GM12874 (cell line): ENCODE data around the gene FUT9.

Experiments used
- TF ChIP-seq, protein P1 (sequence below): IDR thresholded peaks from 2 replicates; pipeline ENCODE4 v1.5.1; 2011; ENCODE audit warnings: low read depth, mild to moderate bottlenecking, control low read depth, low read length, moderate library complexity; ENCODE audit not compliant: insufficient read depth

FUT9 gene

DNA sequence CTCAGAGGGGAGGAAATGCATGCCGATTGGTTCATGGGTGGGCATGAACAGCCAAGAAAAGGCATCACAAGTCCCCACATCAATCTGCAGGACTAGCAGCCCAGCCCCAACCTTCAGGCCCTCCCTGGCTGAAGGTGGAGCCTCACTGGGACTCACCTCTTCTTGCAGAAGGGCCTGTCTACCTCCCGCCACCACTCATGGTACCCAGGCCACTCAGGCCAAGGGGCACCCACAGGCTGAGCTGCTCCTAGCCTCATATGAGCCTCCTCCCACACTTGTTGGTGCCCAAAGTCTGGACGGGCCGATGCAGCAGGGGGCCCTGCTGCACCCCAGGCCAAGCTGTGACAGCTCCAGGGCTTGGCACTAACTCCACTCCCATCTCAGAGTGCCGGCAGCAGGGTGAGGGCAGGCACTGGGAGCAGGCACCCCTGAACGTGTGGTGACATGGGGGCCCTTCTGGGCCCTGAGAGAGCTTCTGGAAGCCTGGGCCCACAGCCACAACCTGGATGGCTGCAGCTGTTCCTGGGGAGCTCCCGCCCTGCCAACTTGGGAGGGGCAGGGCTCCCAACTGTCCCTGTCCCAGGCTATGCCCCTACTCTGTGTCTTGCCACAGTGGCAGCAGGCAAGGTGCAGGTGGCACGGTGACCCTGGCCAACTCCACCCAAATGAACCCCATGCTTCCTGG lies 13.7 kb upstream of the FUT9 start:
- TF ChIP-seq, protein P1, sequence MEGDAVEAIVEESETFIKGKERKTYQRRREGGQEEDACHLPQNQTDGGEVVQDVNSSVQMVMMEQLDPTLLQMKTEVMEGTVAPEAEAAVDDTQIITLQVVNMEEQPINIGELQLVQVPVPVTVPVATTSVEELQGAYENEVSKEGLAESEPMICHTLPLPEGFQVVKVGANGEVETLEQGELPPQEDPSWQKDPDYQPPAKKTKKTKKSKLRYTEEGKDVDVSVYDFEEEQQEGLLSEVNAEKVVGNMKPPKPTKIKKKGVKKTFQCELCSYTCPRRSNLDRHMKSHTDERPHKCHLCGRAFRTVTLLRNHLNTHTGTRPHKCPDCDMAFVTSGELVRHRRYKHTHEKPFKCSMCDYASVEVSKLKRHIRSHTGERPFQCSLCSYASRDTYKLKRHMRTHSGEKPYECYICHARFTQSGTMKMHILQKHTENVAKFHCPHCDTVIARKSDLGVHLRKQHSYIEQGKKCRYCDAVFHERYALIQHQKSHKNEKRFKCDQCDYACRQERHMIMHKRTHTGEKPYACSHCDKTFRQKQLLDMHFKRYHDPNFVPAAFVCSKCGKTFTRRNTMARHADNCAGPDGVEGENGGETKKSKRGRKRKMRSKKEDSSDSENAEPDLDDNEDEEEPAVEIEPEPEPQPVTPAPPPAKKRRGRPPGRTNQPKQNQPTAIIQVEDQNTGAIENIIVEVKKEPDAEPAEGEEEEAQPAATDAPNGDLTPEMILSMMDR = no peak

DNA sequence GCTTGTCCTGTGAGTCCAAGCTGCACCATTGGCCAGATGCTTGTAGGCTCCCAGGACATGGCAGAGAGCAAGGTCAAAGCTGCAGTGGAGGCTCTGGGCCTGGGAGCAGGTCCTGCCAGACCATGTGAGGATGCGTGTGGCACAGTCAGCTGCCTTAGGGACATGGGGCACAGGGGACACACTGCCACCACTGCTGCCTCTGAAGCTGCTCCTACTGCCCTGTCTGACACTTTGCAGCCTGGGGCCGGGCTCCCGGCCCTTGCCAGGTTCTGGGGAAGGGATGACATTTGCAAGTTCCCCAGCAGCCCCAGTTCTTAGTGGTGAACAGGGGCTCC lies 13.2 kb upstream of the FUT9 start:
- TF ChIP-seq, protein P1 = no peak

DNA sequence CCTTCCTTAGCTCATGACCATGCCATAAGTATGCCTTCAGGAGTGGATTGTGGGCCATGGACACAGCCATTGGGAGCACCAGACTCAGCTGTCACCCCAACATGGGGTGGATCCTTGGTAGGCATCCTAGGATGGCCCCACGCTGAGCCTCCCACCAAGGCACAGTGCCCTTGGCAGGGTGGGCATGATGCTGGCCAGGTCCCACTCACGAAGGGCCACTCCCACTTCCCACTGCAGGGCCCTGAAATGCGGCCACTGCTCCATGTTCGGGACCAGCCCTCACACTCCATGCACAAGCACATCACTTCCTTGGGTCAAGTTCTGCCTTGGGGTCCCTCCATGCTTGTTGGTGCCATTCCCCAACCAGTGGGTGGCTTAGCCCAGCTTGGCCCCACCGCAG lies 12.9 kb upstream of the FUT9 start:
- TF ChIP-seq, protein P1 = no peak

DNA sequence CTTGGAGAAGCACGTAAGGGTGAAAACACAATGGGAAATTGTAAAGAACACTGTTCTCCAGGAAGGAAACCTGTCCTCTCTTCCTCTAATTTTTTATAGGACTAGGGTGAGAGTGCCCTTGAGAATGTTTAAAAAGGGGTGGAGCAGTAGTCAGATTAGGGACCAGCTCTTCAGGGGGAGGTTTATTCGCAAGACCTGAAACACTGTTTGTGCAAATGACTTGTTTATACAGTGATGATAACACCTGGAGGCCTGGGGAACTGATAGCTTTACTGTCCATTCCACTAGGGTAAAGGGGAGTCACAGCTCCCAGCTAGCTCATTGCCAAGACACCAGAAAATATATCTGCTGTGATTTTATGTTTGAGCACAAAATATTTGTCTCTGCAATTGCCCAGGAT lies 8.1 kb upstream of the FUT9 start:
- TF ChIP-seq, protein P1 = no peak

DNA sequence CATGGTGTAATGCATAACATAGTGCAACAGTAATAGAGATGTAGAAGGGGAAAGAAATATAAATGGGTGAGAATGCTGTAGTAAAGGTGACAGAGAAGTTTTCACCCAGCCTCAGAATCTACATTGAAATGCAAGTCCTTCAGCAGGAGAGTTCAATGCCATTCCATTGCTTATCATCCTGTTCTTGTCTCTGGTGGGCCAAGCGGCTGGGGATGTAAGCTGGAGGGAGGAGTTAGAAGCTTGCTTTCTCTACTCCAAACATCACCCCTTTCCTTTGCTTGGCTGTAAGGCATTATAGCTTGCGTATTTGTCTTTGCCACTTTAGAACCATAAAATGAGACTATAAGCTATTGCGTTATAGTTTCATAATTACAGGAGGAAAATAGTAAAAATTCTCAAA lies 2.2 kb upstream of the FUT9 start:
- TF ChIP-seq, protein P1 = no peak

DNA sequence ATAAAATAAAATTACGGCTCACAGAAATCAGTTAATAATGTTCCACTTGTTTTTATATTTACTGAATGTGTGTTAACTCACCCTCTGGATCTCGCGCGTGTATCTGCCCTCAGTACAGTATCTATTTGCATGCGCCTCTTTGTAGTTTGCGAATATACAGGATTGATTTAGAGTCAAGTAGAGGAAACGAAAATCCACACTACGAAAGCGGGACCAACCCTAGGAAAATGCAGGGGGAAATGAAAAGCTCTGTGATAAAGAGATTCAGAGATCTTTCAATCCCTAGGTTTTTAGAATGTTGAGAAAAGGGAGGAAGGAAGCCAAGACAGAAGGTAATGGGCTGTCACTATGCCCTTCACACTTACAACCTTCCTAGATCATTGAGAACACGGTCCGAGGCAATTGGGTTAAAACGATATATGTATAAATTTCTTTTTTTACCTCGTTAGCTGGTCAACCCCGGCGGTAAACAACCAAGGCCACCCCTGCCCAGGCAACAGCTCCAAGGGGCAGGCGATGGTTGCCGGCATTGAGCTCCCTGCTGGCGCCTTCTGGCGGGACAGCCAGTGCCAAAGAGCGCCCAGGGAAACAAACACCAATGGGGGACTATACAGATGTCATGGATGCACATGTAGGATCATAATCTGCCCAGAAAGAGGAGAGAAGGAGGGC lies 792 bp upstream of the FUT9 start:
- TF ChIP-seq, protein P1 = no peak

DNA sequence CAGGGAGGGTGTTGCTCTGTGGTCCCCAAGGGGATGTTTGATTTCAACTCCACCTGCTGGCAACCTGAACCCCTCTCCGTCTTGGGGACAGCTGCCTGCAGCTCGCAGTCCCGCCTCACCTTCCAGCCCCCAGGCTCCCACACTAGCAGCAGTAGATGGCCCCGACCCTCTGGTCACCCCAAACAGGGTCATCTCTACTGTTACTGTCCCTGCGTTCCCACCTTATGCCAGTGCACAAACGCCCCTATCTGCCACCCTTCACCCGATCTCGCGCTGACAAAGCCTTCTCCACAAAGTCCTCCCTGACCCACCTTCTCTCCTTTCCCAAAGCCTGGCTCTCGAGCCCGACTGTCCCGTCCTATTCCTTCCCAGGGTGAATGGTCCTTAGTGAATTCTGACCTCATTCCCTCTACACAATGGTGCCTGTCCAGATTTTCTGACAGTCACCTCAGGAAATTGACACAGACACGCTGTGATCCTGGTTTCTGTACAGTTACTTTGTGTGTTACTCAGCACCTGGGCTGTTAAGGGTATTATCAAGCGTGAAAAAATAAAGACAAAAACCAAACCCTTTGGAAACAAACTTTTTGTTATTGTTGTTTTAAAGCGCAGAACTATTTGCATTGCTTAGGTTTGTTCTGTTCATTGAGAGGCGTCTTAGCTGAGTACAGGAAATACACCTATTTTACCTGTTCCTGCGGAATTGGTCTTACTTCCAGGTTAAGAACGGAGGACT lies 728 bp downstream of the FUT9 start:
- TF ChIP-seq, protein P1 = no peak
